Measurements from ENCODE around the gene NPM1.

DNA sequence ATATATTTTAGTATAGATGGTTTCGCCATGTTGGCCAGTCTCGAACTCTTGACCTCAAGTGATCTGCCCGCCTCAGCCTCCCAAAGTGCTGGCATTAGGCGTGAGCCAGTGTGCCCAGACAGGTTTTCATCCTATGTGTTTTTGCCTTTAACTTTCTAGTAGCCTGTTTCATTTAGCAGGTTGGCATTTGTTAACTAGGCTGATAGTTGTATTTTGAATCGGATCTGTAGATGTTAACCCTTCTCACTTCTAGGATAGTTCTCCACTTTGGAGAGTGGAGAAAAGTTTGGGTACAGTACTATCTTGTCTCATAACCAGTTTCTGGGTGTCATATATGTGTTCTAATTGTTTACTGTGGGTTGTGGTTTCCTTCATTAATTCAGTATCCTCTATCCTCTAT is 24.5 kb downstream of the NPM1 start:
- TF ChIP-seq, protein P1, sequence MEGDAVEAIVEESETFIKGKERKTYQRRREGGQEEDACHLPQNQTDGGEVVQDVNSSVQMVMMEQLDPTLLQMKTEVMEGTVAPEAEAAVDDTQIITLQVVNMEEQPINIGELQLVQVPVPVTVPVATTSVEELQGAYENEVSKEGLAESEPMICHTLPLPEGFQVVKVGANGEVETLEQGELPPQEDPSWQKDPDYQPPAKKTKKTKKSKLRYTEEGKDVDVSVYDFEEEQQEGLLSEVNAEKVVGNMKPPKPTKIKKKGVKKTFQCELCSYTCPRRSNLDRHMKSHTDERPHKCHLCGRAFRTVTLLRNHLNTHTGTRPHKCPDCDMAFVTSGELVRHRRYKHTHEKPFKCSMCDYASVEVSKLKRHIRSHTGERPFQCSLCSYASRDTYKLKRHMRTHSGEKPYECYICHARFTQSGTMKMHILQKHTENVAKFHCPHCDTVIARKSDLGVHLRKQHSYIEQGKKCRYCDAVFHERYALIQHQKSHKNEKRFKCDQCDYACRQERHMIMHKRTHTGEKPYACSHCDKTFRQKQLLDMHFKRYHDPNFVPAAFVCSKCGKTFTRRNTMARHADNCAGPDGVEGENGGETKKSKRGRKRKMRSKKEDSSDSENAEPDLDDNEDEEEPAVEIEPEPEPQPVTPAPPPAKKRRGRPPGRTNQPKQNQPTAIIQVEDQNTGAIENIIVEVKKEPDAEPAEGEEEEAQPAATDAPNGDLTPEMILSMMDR (IDR thresholded peaks at IDR 0.05), result no peak
- no peak for TF ChIP-seq POLR2A (IDR thresholded peaks at IDR 0.05)
